ENCODE data around the gene NDNF.

DNA sequence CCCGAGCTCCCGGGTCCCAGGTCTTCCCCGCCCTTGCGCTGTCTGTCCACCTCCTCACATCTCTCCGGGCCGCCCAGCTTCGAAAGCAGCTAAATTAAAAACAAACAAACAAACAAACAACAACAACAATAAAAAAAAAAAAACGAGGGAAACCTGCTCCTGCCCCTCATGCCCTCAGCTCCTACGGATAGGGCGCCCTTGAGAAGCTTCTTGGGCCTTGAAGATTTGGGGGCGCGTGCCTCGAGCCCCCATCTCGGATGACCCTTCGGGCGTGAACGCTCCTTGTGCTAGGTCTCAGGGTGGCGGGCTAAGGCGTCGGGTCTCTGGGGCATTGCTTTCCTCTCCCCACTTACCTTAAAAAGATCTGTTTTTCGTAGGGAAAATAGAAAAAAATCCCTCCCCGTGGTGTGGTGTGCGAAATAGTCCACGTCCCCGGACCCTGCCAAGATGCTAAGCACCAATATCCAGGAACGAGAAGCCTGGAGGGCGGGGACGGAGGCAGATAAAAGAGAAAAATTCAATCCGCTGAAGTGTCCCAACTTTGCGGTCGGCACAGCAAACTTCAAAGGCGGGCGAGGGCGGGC, 603 bp downstream of the NDNF start:
- TF ChIP-seq POLR2A (IDR thresholded peaks at IDR 0.05) (no peak), CTCF (IDR thresholded peaks at IDR 0.05) (no peak), POLR2AphosphoS5 (IDR thresholded peaks at IDR 0.05) (no peak), EP300 (IDR thresholded peaks at IDR 0.05) (no peak)

Measured in suprapubic skin (tissue), 4 donors.